NOMO-1 (cell line): ENCODE data around the gene ZP1.

ENCODE experiments used
- DNase-seq, 2 experiments: peaks; one replicate each; lab custom pipeline; 2025; ENCODE audit not compliant: unreplicated experiment in 2 of 2; lab: John Stamatoyannopoulos, UW

The ZP1 gene

DNA sequence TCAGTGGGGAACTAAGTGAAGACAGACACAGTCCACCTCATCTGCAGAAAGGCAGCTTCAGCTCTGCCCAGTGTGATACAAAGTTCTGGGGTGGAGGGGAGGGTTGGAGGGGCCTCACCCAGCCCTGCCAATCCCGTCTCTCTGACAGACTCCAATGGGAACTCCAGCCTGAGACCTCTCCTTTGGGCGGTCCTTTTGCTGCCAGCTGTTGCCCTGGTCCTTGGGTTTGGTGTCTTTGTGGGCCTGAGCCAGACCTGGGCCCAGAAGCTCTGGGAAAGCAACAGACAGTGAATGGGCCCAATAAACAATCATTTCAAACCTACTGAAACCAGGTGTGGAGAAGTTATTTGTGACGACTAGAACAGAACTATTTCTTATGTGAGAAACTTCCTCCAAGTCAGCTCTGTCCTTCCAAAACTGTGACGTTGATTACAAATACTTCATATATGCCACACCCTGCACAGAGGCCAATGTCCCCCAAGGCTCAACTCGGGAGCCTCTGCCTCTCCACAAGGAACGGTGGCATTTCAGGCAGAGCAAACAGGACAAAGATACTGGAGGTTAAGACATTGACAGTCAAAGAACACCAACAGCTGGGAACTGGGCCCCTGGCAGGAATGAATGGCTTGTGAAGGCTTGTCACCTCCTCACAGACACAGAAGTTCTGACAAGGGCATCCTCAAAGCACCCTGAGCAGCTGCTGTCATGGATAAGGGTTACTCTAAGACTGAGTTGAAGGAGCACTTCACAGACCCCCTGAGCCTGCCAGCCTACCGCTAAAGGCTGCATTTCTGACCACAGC is 8.2 kb downstream of the ZP1 start:
- no peak for DNase-seq

DNA sequence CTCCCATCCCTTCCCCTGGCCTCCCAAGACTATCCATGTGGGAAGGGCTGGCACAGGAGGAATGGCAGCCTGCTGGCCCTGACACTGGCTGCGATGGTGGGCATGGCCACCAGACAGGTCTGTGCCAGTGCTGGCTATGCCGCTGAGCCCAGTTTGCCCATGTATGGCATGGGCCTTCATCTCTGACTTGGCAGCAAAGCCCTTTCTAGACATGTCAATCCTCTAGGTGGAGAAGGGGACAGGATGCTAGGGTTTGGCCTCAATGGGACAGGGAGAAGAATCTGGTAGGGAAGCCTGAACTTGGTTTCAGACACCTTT is 8.8 kb downstream of the ZP1 start:
- DNase-seq = no peak

- no peak for DNase-seq
These were observed 11.1 kb downstream of the ZP1 start for GRCh38 chr11:60878245-60879101.

GRCh38 chr11:60879104-60879503 is 11.8 kb downstream of the ZP1 start:
- no peak for DNase-seq

DNA sequence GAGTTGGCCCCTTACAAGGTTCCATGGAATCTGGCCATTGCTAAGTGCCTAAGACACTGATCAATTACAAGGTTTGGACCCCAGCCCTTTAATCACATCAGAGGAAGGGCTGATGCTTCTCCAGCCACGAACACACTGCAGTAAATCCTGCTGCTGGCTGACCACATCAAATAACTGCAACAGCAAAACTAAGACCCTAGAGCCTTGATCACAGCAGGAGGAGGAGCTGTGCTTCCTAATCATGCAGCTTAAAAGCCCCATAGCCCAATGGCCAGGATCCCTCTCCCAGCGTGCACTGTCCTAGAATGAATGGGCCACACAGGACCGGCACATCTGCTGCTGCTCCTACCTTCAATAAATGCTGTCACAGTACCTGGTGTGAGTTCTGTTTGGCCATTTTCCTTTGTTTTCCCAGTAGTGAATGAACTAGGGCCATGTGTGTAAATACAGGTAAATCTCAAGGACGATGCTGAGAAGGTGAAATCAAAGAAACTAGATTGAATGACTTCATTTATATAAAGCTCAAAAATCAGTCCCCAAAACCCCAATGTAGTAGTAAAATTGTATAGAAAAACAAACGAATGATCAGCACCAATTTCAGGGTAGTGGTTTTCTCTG is 12.7 kb downstream of the ZP1 start:
- no peak for DNase-seq

DNA sequence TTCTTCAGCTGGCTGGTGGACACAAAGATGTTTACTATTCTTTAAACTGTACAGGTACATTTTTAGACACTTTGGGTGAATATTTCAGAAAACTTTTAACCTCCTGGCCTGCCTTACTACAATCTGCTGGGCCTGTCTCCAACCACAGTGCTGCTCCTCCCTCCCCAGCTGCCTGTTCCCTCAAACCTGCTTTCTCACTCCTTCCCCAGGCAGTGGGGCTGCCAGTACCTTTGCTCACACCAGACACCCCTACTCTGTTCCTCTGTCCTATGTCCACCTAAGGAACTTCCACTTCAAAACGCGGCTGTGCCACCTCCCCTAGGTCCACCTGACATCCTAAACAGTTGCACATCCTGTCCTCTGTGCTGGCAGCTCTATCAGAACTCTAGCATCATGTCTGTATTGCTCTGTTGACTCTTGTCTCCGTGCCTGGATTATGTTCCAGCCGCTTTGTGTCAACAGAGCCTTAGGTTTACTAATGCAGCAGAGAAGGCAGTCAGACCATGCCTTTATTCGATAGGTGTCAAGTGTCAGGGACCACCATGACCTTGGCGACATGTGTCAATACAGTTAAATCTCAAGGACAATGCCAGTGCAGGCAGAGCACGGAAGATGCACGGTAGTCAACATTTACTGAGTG is 13.4 kb downstream of the ZP1 start:
- DNase-seq = no peak

GRCh38 chr11:60887556-60887955 is 20.2 kb downstream of the ZP1 start:
- DNase-seq = peak in 1 of 2 experiments; percentile 30

GRCh38 chr11:60889869-60890311 is 22.5 kb downstream of the ZP1 start:
- no peak for DNase-seq

DNA sequence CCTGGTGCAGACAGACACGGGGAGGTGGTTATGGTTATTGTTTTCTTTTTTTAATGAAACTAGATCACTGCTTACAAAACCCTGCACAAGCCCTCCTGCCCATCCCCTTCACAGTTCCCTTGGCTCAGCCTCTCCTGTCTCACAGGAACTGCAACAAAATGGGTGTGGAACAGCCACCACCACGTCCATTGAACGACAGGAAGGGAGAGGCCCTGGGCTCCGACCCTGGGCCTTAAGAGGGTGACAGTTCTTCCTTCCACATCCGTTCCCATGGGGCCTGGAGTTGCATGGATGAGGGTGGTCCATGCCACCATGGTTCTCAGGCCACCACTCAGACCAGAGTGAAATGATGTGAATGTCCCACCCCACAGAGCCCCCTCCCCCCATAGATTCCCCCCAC is 23.4 kb downstream of the ZP1 start:
- DNase-seq = no peak

DNA sequence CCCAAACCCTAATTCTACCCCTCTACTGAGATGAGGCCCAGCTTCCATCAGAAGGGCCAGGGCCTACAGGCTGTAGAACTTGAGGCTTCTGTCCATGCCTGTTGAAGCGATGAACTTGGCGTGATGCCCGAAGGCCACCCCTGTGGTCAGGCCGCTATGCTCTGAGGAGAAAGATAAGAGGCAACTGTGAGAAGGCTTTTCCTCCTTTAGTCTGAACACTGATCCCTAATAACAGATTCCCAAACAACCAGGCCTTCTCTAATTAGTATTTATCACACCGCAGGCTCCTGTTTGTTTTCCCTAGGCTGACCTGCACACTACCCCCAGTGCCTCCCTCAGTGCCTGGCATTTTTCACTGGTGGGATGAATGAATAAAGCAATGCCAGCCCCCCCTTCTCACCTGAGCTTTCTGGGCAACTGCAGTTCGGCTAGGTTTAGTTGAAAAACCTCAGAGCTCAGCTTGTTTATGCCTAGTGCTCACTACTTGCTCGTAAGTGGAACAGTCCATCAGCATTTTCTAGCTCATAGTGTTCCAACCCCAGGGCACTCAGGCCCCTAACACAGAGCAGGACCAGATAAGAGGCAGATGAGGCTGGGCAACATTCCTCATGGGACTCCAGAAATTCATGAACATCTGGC is 23.9 kb downstream of the ZP1 start:
- DNase-seq = no peak

- DNase-seq = no peak
These were observed 28.3 kb downstream of the ZP1 start for GRCh38 chr11:60895687-60896086.

DNA sequence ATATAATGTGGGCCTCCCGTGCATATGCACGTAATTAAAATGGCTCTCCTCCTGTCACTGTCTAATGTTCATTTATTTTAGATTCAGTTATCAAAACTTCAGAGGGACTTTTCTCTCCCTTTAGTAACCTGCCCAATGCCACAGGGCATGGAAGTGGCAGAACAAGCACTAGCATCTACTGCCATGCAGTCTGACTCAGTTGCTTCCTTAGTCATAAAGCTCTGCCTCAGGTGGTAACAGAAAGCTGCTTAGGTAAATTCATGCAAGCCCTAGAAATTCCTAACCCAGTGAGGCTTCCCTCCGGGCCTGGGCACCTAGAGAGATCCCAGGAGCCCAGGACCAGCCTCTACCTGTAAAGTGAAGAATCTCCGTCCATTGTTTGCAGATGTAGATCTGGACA is 30.2 kb downstream of the ZP1 start:
- DNase-seq = no peak

DNA sequence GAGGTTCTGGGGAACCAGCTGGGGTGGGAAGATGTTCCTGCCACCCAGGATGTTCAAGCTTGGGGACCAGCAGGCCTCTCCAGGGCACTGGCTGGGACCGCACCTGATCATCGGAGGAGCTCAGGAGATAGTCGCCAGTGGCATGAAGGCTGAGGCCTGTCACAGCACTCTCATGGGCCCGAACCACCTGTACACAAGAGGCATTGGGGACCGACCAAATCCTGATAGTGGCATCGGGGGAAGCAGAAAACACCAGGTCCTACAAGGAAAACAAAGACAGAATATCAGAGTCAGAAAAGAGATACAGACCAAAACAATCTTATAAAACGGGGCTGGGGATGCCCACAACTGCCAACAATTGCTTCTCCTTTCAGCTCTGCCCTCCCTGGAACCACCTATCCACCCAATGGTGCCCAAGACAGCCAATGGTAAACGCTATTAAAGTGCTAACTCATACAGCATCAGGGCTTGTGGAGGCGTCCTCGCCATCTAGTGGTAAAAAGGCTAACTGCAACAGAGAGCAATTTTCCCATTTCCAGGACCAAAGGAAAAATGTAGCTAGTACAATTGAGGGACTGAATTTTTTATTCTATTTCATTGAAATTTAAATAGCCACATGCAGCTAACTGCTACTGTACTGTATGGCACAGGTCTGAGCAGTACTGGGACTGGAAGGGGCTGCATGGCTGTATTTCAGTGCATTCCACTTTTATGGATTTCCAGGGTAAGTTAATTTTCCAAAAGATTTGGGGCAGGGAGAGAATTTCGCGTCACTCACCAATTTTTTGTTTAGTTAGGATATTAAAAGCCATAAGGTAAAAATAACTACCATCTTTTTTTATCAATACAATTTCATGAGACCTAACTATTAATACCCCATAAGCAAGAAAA is 31.9 kb downstream of the ZP1 start:
- DNase-seq = peak in 1 of 2 experiments; percentile 30

GRCh38 chr11:60899977-60900376 is 32.6 kb downstream of the ZP1 start:
- DNase-seq = no peak

DNA sequence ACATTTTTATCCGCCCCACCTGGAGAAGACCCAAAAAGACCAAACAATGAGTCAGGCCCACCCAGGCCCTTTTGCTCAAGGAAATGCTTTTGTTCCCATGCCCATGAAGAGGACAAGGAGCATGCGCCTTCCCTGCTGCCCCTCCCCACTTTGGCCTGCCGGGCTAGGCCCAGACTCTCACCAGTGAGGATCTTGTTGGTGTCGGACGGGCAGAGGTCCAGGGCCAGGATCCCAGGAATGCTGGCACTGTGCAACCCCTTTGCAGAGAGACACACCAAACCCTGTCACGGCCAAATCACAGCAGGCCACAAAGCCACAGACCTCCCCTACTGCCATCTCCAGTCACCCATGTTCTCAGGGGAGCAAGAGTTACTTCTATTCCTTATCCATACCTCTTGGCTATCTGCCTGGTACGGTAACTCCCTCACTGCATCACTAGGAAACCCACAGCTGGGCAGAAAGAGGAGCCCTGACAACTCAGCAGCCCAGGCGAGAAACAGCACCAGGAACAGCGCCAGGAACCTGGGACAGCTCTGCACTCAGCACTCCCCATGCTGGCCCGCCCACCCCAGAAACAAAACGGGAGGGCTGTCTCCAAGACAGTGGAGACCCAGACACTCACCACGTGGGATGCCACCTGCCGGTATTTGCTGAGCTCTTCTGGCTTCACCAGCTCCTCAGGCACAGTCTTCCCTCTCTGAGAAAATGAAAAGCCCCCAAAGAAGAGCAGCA is 33.5 kb downstream of the ZP1 start:
- no peak for DNase-seq

DNA sequence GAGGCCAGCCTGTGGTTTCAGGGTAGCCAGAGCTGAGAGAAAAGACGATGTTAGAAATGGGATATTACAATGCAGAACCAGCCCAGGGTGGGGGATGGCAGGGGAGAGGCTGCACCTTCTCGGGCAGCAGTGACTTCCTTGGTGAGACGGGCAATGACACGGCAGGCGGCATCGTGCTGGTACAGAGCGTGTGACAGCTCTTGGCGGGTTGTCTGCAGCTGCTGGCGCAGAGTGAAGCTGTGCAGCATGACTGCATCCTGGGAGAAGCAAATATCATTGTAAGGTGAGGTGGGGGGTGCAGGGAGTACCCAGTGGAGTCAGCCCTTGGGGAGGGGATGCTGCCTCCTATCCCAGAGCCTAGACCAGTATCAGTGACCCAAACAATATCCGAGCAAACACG is 35.3 kb downstream of the ZP1 start:
- no peak for DNase-seq

GRCh38 chr11:60905047-60905446 is 37.7 kb downstream of the ZP1 start:
- no peak for DNase-seq

- peak in 1 of 2 experiments; percentile 14 for DNase-seq
These were observed 38.3 kb downstream of the ZP1 start for GRCh38 chr11:60905551-60906113.
